Endothelial cell of umbilical vein (primary cell): Measurements from ENCODE around the gene SLC46A2. TPM values are rescaled to one million over a fixed set of nuclear protein-coding genes. Genes with fewer than 3 reads are reported as not detected.

Source experiments
- BruUV-seq: library from RNA; stranded (reverse); fragments of 400-500 nt; replicated peaks from 2 replicates; lab custom pipeline; 2021; lab: Mats Ljungman, UMichigan
- CTCF ChIA-PET: fragments of 300-600, 350-600 bp; sonication (Branson Sonifier 250); formaldehyde crosslinking; loops from one replicate; lab custom pipeline; 2021; ENCODE audit warnings: antibody characterized with exemption, inconsistent platforms; lab: Charles Lee
- POLR2A ChIA-PET: fragments of 300-600, 350-600 bp; sonication (Branson Sonifier 250); formaldehyde crosslinking; loops from one replicate; lab custom pipeline; 2021; ENCODE audit warnings: antibody characterized with exemption, inconsistent platforms; lab: Charles Lee
- DNase-seq: peaks from one replicate; pipeline ENCODE4 v3.0.0-alpha.2; 2011; ENCODE audit warnings: low read depth, low spot score
- FAIRE-seq: peaks from 2 replicates; lab custom pipeline; 2011; peaks lifted over from hg19 to GRCh38; lab: Jason Lieb, UNC
- H2AFZ ChIP-seq: 2 replicates; pipeline ENCODE4 v1.6.0; 2012; ENCODE audit warnings: low read depth, low read length, control low read depth, inconsistent platforms
- H3K27ac ChIP-seq: 2 replicates; pipeline ENCODE4 v1.5.1; 2011; ENCODE audit warnings: low read depth, mild to moderate bottlenecking, control low read depth, low read length, moderate library complexity; ENCODE audit not compliant: insufficient read depth
- H3K27me3 ChIP-seq, 2 experiments: 2 replicates each; pipeline versions ENCODE4 v1.6.0 to v1.6.1; 2011; ENCODE audit warnings: low read length in 2 of 2, mixed read lengths in 1 of 2; ENCODE audit not compliant: control insufficient read depth in 2 of 2, insufficient read depth in 2 of 2
- H3K36me3 ChIP-seq, 2 experiments: 2 replicates in 1 of 2; 3 replicates in 1 of 2; pipeline ENCODE4 v1.5.1; 2011; ENCODE audit warnings: low read length in 2 of 2, mild to moderate bottlenecking in 1 of 2, moderate library complexity in 1 of 2; ENCODE audit not compliant: control insufficient read depth in 2 of 2, insufficient read depth in 2 of 2; ENCODE audit errors: extremely low read depth in 1 of 2
- H3K4me1 ChIP-seq: 3 replicates; pipeline ENCODE4 v1.5.1; 2011; ENCODE audit warnings: mild to moderate bottlenecking, low read length; ENCODE audit not compliant: control insufficient read depth, insufficient read depth; ENCODE audit errors: extremely low read depth
- H3K4me2 ChIP-seq: 2 replicates; pipeline ENCODE4 v1.6.1; 2011; ENCODE audit warnings: low read length, control low read depth, mixed read lengths; ENCODE audit not compliant: insufficient read depth
- H3K4me3 ChIP-seq, 3 experiments: fragments of 200-600 bp in 1 of 3; sonication (generic), shearing (Covaris generic) in 1 of 3; replicated peaks in 1 of 3; 2 replicates each; pipeline ENCODE4 v1.5.1; 2011 to 2016; ENCODE audit warnings: control low read depth in 3 of 3, low read length in 3 of 3, mild to moderate bottlenecking in 2 of 3, inconsistent platforms in 1 of 3, low read depth in 1 of 3, moderate library complexity in 1 of 3; ENCODE audit not compliant: insufficient read depth in 1 of 3
- H3K79me2 ChIP-seq: 2 replicates; pipeline ENCODE4 v1.6.0; 2012; ENCODE audit warnings: low read length, inconsistent platforms; ENCODE audit not compliant: control insufficient read depth, insufficient read depth
- H3K9ac ChIP-seq: replicated peaks from 2 replicates; pipeline ENCODE3; 2011; ENCODE audit warnings: low read length, control low read depth; ENCODE audit not compliant: insufficient read depth; ENCODE audit errors: extremely low read depth
- H3K9me1 ChIP-seq: replicated peaks from 3 replicates; pipeline ENCODE4 v1.6.0; 2011; ENCODE audit warnings: mild to moderate bottlenecking, low read length; ENCODE audit not compliant: control insufficient read depth, insufficient read depth; ENCODE audit errors: extremely low read depth
- H3K9me3 ChIP-seq: replicated peaks from 2 replicates; pipeline ENCODE4 v1.5.1; 2012; ENCODE audit warnings: low read length, inconsistent platforms; ENCODE audit not compliant: control insufficient read depth, insufficient read depth
- H4K20me1 ChIP-seq: replicated peaks from 2 replicates; pipeline ENCODE3; 2011; ENCODE audit warnings: mild to moderate bottlenecking, low read length; ENCODE audit not compliant: control insufficient read depth, insufficient read depth; ENCODE audit errors: extremely low read depth
- CTCF ChIP-seq, 2 donors: IDR thresholded peaks; 1 replicate in 1 of 2; 2 replicates in 1 of 2; pipeline ENCODE4 v1.5.1; 2011; ENCODE audit warnings: low read length in 2 of 2, mild to moderate bottlenecking in 2 of 2, moderate library complexity in 2 of 2, control low read depth in 1 of 2, inconsistent platforms in 1 of 2, low read depth in 1 of 2; ENCODE audit not compliant: insufficient read depth in 1 of 2; ENCODE audit errors: extremely low read depth in 1 of 2
- EZH2 ChIP-seq: IDR thresholded peaks from 2 replicates; pipeline ENCODE4 v1.6.1; 2012; ENCODE audit warnings: borderline replicate concordance, low read depth, mild to moderate bottlenecking, moderate library complexity, low read length, inconsistent platforms; ENCODE audit not compliant: severe bottlenecking
- FOS ChIP-seq: IDR thresholded peaks from 2 replicates; pipeline ENCODE4 v1.6.1; 2011; ENCODE audit warnings: mild to moderate bottlenecking, low read length, moderate library complexity, borderline replicate concordance; ENCODE audit not compliant: insufficient read depth
- GATA2 ChIP-seq: IDR thresholded peaks from 2 replicates; pipeline ENCODE4 v1.7.0; 2011; ENCODE audit warnings: low read depth, mild to moderate bottlenecking, moderate library complexity, mixed read lengths, low read length; ENCODE audit not compliant: insufficient read length, insufficient read depth
- JUN ChIP-seq: IDR thresholded peaks from 2 replicates; pipeline ENCODE4 v1.6.1; 2011; ENCODE audit warnings: borderline replicate concordance, low read depth; ENCODE audit not compliant: insufficient read length, insufficient read depth
- MAX ChIP-seq: IDR thresholded peaks from 2 replicates; pipeline ENCODE4 v1.6.1; 2011; ENCODE audit not compliant: insufficient read depth, insufficient read length
- MYC ChIP-seq: IDR thresholded peaks from one replicate; pipeline ENCODE4 v1.6.1; 2011; ENCODE audit warnings: mild to moderate bottlenecking, low read depth, low read length
- POLR2A ChIP-seq: IDR thresholded peaks from 2 replicates; pipeline ENCODE4 v1.6.1; 2012; ENCODE audit warnings: low read depth, mild to moderate bottlenecking, control low read depth, low read length
- POLR2AphosphoS5 ChIP-seq: IDR thresholded peaks from 2 replicates; pipeline ENCODE4 v1.6.1; 2012; ENCODE audit warnings: low read depth, mild to moderate bottlenecking, control low read depth, low read length, moderate library complexity; ENCODE audit not compliant: insufficient read depth
- dilution Hi-C: fragments of 300-500 bp; cut with MboI; formaldehyde crosslinking; loops from one replicate; pipeline ENCODE4 v1.15.0; 2019; ENCODE audit warnings: low sequenced_read_pairs; ENCODE audit not compliant: extremely low pct_ligation_motif_present
- intact Hi-C: fragments of 100-400 bp; cut with micrococcal nuclease; formaldehyde crosslinking; loops from one replicate; pipeline ENCODE4 v1.10.0; 2022
- polyA plus RNA-seq, 4 experiments: library from polyadenylated mRNA; depleted of rRNA in 3 of 4; stranded (reverse) in 3 of 4; unstranded in 1 of 4; fragments of >200 nt; gene quantifications; 2 replicates each; pipeline versions ENCODE4 v1.2.1 to v1.2.3, GENCODE V29; 2011 to 2012; ENCODE audit warnings: missing spikeins in 1 of 4
- total RNA-seq: library from RNA; stranded (reverse); gene quantifications from 2 replicates; pipeline ENCODE4 v1.2.3, GENCODE V29; 2021

The SLC46A2 gene
- total and polyA plus RNA-seq, 2 donors (not counting 3 experiments of a cell fraction or from before 2014, with no cell fraction given), result not detected

- dilution Hi-C loops (no loop called here), intact Hi-C loops (no loop called here)
- FAIRE-seq (no peak), DNase-seq (no peak)
- H3K36me3 ChIP-seq, result no peaks in the 10 kb centered on the region
- no peaks in the 10 kb centered on the region for H3K4me1 ChIP-seq
- no peaks in the 10 kb centered on the region for H3K9me1 ChIP-seq
- H3K9me3 ChIP-seq, result no peaks in the 10 kb centered on the region
- H3K4me2 ChIP-seq, result no peak overlapping the region
- H2AFZ ChIP-seq, result no peak overlapping the region
- no peaks in the 10 kb centered on the region for H3K27me3 ChIP-seq
- H4K20me1 ChIP-seq, result no peaks in the 10 kb centered on the region
- no peaks in the 10 kb centered on the region for H3K79me2 ChIP-seq
- CTCF ChIA-PET, result interaction anchor here (0.8 kb wide), 1 partner anchor 10 kb away, joined by 3 read pairs; no protein-coding TSS in a partner anchor
- no peak overlapping the region for H3K27ac ChIP-seq
- no TSS peak for BruUV-seq
- no peak overlapping the region for H3K9ac ChIP-seq
- TF ChIP-seq JUN (no peak), CTCF (IDR thresholded peaks at IDR 0.05; ENCODE audit: extremely low read depth in 1 of 2, insufficient read depth in 1 of 2, low read depth in 1 of 2, low read length in 2 of 2) (no peak), GATA2 (no peak), MYC (no peak), MAX (no peak), EZH2 (no peak), FOS (no peak), POLR2AphosphoS5 (no peak), POLR2A (no peak)
- POLR2A ChIA-PET, result no interaction called here
- H3K4me3 ChIP-seq, result no peak overlapping the region
Measured at GRCh38 chr9:112873773-112874405, 16.8 kb downstream of the SLC46A2 start.
